Gastroesophageal sphincter (tissue), 4 donors: ENCODE data around the gene MYADML2. TPM values are rescaled to one million over a fixed set of nuclear protein-coding genes. Genes with fewer than 3 reads are reported as not detected.

Experiments used
- ATAC-seq: fragments of 150-250 bp; one replicate; pipeline ENCODE4 v1.9.1; 2016; ENCODE audit warnings: mild to moderate bottlenecking, moderate library complexity
- H3K27ac ChIP-seq, 4 donors: fragments of 200-600 bp; sonication (generic) in 3 of 4; 1 replicate in 3 of 4; 2 replicates in 1 of 4; pipeline ENCODE4 v1.5.1; 2016 to 2019
- H3K27me3 ChIP-seq: fragments of 200-600 bp; sonication (generic); one replicate; pipeline ENCODE4 v1.5.1; 2019
- H3K36me3 ChIP-seq, 2 donors: fragments of 200-600 bp; sonication (generic); one replicate each; pipeline ENCODE4 v1.5.1; 2019; ENCODE audit warnings: control low read depth in 1 of 2
- H3K4me1 ChIP-seq, 3 donors: fragments of 200-600 bp; sonication (generic); 1 replicate in 2 of 3; 2 replicates in 1 of 3; pipeline ENCODE4 v1.5.1; 2016 to 2019; ENCODE audit warnings: control low read depth in 2 of 3
- H3K4me3 ChIP-seq, 2 donors: fragments of 200-600 bp; sonication (generic); one replicate each; pipeline ENCODE4 v1.5.1; 2019; ENCODE audit warnings: mild to moderate bottlenecking in 1 of 2, moderate library complexity in 1 of 2
- H3K9me3 ChIP-seq, 3 donors: fragments of 200-600 bp; sonication (generic); one replicate each; pipeline ENCODE4 v1.5.1; 2017 to 2019; ENCODE audit warnings: control low read depth in 2 of 3
- CTCF ChIP-seq, 4 experiments: fragments of 200-600 bp in 2 of 4; fragments of 450-650 bp in 2 of 4; sonication (generic) in 1 of 4; IDR thresholded peaks; one replicate each; pipeline ENCODE4 v1.5.1; 2017 to 2019; ENCODE audit warnings: antibody characterized with exemption in 4 of 4, mild to moderate bottlenecking in 2 of 4, moderate library complexity in 2 of 4
- EP300 ChIP-seq: sonication (generic); formaldehyde crosslinking; IDR thresholded peaks from one replicate; pipeline ENCODE4 v1.6.1; 2017; ENCODE audit warnings: antibody characterized with exemption, mild to moderate bottlenecking
- POLR2A ChIP-seq, 2 donors: fragments of 450-650 bp; IDR thresholded peaks; one replicate each; pipeline ENCODE4 v1.6.1; 2017; ENCODE audit warnings: antibody characterized with exemption in 2 of 2, mild to moderate bottlenecking in 2 of 2, moderate library complexity in 1 of 2
- POLR2AphosphoS5 ChIP-seq: sonication (generic); formaldehyde crosslinking; IDR thresholded peaks from one replicate; pipeline ENCODE4 v1.6.1; 2017; ENCODE audit warnings: antibody characterized with exemption
- WGBS, 2 donors: methylation state at CpG; one replicate each; pipeline ENCODE4 v1.1.5; 2018; ENCODE audit warnings: low coverage in 1 of 2; 5-methylcytosine and 5-hydroxymethylcytosine counted together
- total RNA-seq, 4 donors: library from RNA; depleted of rRNA; stranded (reverse); fragments of >200 nt; gene quantifications; one replicate each; pipeline ENCODE4 v1.1.0, GENCODE V29; 2016

Gene MYADML2
- total RNA-seq, 4 donors from 2014 or later, result not detected

DNA sequence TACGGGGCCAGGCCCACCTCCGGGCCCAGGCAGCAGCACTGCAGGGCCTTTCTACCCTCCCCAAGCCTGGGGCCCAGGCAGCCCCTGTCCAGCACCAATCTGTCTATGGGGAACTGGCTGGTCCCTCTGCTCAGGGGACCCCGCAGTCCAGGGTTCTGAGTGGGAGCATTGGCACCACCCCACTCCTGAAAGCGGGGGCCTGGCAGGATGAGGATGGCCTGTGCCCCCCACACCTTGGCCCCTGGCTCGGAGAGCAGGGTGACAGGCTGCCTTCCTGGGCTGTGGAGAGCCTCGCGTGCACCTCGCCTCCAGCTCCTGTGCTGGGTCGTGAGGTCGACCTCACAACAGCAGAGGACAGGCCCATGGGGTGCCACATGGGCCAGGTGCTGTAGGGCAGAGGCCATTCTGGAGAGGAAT lies 43.6 kb downstream of the MYADML2 start:
- TF ChIP-seq POLR2AphosphoS5 (no peak), EP300 (no peak), CTCF (IDR thresholded peaks at IDR 0.05) (no peak), POLR2A (IDR thresholded peaks at IDR 0.05) (no peak)
- H3K4me3 ChIP-seq, result no peak overlapping the region
- no peak overlapping the region for H3K27ac ChIP-seq
- no CpG with 5 or more reads among the region's 10 CpGs for WGBS, 2 donors
- ATAC-seq, result no peak
- H3K4me1 ChIP-seq, result peaks cover 0 to 20% (median 11%) of the 10 kb centered on the region in 3 donors
- peaks cover 0 to 77% of the 10 kb centered on the region in 2 donors for H3K36me3 ChIP-seq
- H3K27me3 ChIP-seq, result peaks cover 24% of the 10 kb centered on the region
- no peaks in the 10 kb centered on the region for H3K9me3 ChIP-seq

DNA sequence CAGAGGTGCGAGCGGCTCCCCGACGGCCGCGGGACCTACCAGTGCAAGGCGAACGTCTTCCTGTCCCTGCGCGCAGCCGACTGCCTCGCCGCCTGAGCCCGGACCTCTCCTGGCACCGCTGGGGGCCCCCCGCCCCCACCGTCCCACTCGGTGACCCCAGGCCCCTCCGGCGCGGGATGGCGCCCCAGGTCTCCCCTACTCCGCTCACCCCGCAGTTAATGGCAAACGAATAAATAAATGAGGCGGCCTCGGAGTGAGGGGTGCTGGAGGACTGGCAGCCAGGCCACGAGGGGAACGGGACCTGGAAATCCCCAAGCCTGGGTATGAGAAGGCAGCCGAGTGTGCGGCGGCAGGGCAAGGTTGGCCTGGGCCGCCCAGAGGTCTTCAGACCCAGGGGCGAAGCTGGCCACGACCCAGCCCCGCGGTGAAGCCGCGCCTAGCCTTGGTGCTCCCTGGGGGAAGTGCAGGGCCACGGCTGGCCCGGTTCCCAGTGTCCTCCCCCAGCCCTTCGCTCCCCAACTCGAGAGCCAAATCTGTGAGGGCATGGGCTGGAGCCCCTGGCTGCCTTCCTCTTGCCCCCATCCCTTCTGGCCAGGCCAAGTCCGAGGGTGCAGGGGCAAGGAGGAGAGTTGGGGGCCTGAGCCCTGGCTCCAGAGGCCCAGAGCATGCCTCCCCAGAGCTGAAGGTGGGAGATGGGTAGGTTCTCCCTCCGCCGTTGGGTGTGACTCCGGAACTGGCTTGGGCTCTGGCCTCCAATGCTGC lies 44.2 kb downstream of the MYADML2 start:
- no peak for ATAC-seq
- Histone ChIP-seq H3K4me1 (peaks cover 0 to 20% (median 11%) of the 10 kb centered on the region in 3 donors), H3K4me3 (peak overlapping the region in 1 of 2 donors; percentile 50), H3K27ac (peak overlapping the region in 1 of 4 donors; percentile 26), H3K9me3 (no peaks in the 10 kb centered on the region), H3K36me3 (peaks cover 0 to 77% of the 10 kb centered on the region in 2 donors), H3K27me3 (peaks cover 24% of the 10 kb centered on the region)
- no peak for TF ChIP-seq CTCF (IDR thresholded peaks at IDR 0.05)
- TF ChIP-seq POLR2AphosphoS5, result no peak
- TF ChIP-seq EP300, result no peak
- no peak for TF ChIP-seq POLR2A (IDR thresholded peaks at IDR 0.05)
- WGBS, 2 donors, result no CpG with 5 or more reads among the region's 47 CpGs

- Histone ChIP-seq H3K27me3 (peaks cover 24% of the 10 kb centered on the region), H3K9me3 (no peaks in the 10 kb centered on the region), H3K36me3 (peaks cover 0 to 77% of the 10 kb centered on the region in 2 donors), H3K4me1 (peaks cover 0 to 20% (median 11%) of the 10 kb centered on the region in 3 donors), H3K4me3 (peak within 1 kb of the TSS in 1 of 2 donors; percentile 50), H3K27ac (peak within 1 kb of the TSS in 1 of 4 donors; percentile 26)
- WGBS, 2 donors, result no CpG with 5 or more reads among the region's 79 CpGs
- TF ChIP-seq POLR2A (IDR thresholded peaks at IDR 0.05), result no peak
- no peak for TF ChIP-seq POLR2AphosphoS5
- TF ChIP-seq CTCF (IDR thresholded peaks at IDR 0.05), result no peak
- no peak for TF ChIP-seq EP300
- peak; percentile 56 for ATAC-seq
Observed at GRCh38 chr17:81902023-81902652, 44.9 kb downstream of the MYADML2 start, which contains the start of gene NPB. TSS of gene NPB (plus strand) at chr17:81902238. CDS start at chr17:81902278, 40 bp downstream.

GRCh38 chr17:81901167-81902022 lies 45.6 kb downstream of the MYADML2 start:
- Histone ChIP-seq H3K4me3 (peak overlapping the region in 1 of 2 donors; percentile 50), H3K27ac (peak overlapping the region in 1 of 4 donors; percentile 26), H3K27me3 (peaks cover 24% of the 10 kb centered on the region), H3K9me3 (no peaks in the 10 kb centered on the region), H3K4me1 (peaks cover 0 to 20% (median 11%) of the 10 kb centered on the region in 3 donors), H3K36me3 (peaks cover 0 to 77% of the 10 kb centered on the region in 2 donors)
- WGBS, 2 donors, result 86 to 89% methylated on average over 6 of the region's 21 CpGs
- ATAC-seq, result no peak
- TF ChIP-seq EP300, result no peak
- TF ChIP-seq POLR2AphosphoS5, result no peak
- TF ChIP-seq POLR2A (IDR thresholded peaks at IDR 0.05), result no peak
- TF ChIP-seq CTCF (IDR thresholded peaks at IDR 0.05), result no peak
